HG02852 (cell line): ENCODE data around the gene MEA1.

Experiments
- ATAC-seq: cut with Tn5 transposase; IDR thresholded peaks from one replicate; pipeline ENCODE4 v1.9.1; 2021; ENCODE audit warnings: mild to moderate bottlenecking, moderate library complexity; ENCODE audit not compliant: unreplicated experiment

Gene MEA1

DNA sequence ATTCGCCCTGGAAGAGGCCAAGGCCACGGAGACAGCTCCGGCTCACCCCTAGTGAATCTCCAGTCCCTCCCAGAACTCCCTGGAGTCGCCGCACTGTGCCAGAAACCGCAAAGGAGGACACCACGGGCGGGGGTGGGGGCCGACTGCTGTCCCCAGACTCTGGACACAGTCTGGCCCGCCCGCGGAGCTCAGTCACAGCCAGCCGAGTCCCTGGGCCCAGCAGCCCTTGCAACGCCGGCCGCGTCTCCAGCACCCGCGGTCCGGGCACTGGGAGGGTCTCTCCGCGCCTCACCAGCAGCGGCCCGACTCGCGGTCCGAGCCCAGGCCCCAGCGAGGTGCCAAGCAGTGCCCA lies 35.3 kb downstream of the MEA1 start:
- peak; percentile 29 for ATAC-seq

DNA sequence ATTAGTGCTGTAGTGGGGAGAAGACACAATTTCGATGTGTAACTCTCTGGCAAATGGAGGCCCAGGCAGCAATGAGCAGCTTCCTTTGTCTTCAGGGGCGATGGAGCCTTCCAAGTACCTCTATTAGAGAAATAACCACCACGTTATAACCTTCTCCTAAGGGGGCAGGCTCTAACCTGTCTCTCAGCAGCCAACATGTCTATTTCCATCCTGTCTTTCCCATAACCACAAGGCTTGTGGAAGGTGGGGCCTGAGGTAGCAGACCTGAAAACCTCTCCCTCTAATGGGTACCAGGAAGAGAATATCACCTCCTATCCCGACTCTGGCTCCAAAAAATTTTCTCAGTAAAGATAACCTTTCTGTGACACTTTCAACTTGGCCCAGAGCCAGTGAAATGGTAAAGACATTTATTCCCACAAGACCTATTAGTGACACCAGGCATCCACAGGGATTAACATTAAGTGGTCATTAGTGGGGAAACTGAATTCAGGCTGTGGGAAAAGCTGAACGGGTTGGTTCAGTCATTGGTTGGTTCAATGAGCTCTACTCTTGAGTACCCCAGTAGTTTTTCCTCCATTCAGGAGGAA lies 38.7 kb downstream of the MEA1 start:
- no peak for ATAC-seq

DNA sequence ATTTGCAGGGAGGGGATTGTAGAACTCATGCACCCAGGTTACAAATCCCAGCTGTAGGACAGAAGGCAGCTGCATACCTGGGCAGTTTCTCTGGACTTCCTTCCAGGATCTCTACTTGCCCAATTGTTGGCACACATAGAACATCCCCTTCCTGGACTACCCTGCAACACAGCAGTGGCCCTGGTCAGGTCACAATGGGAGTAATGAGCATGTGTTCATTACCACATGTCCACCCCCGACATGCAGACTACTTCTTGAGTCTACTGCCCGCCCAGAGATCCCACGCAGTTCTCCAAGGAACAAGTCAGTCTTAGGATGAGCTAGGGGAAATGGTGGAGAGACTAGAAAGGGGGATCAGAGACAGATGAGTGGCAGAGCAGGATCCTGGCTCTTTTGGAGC lies 39.8 kb downstream of the MEA1 start:
- no peak for ATAC-seq

DNA sequence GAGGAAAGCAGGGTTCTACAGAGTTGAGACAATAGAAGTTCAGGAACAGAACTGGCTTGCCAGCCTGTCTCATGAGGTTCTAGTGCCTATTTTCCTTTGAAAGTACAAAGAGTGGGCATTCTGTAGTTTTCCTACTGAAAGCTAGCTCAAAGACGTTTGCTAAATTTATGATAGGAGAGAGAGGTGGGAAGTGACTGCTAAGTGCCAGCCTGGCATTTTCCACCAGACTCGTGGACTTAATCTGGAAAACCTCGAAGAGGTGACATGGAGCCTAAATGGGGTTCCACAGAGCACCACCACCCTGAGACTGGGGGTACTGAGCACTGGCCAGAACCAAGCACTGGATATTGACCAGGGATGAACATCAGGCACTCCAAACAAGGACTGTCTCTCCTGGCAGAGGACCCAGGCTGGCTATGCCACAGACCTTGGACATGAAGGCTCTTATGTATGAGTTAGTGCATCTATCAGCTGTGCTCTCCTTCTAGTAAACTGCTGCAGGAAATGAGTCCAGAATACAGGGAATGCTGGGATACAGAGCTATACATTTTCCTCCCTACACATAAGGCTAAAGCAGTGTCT lies 41.9 kb downstream of the MEA1 start:
- no peak for ATAC-seq

DNA sequence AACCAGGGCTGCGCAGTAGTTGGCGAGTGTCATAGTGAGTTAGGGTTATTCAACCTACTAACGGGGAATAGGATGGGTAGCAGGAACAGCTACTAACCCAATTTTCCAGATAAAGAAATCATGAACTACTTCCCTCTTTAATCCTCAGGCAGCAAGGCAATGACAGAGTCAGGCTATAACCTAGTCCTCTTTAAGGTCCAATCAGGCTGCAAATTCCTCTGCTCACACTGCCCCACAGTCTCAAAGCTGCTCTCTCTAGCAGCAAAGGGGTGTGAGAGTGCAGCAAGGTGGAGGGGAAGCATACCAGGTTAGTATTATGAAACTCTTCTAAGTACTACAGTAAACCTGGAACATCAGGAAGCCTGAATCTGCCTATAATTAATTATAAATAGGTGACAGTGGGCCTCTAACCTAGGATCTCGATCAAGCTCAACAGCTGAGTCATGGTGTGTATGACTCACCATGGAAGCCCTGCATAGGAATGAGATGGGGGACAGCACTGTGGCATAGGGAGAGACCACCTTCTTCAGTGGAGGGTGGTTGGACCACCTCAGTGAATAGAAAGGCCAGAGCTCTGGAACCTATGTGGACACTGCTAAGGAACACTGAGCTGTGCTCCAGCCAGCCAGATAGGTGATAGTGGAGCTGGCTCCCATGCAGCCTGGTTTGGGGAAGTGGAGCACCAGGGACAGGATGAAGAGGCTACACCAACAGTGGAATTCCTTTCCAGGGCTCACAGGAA lies 42.7 kb downstream of the MEA1 start:
- no peak for ATAC-seq

DNA sequence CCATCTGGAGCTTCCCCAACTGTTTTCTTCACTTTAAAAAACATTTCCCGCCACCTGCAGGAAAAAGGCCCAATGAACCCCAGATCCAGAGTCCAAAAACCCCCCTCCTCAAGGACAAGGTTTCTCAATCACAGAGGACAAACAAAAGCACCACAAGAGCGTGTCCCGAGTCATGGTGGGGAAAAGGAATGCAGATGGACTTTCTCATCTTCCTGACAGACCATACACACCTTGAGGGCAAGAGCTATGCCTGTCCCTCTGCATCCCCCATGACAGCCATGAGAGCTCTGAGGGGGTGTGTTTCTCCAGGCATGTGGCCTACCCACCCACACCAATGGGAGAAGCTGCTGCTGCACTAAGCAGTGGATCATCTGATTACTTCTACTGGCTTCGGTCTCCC lies 43.8 kb downstream of the MEA1 start:
- no peak for ATAC-seq

DNA sequence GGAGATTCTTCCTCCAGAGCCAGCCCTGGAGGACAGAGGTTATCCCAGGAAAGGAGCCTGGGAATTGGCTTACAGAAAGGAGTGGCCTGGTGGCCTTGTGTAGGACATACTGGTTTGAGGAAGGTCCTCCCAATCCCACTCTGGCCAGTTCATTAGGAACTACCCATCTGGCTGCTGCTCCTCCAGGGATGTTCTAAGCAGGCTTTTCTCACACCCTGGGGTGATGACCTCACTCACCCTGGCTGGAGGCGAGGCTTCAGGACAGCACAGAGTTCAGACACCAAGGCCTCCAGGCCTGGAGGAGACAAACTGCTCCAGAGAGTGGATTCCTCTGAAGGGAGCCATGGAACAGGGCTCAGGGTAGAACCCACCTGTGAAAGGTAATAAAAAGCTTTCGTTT lies 44.3 kb downstream of the MEA1 start:
- no peak for ATAC-seq

DNA sequence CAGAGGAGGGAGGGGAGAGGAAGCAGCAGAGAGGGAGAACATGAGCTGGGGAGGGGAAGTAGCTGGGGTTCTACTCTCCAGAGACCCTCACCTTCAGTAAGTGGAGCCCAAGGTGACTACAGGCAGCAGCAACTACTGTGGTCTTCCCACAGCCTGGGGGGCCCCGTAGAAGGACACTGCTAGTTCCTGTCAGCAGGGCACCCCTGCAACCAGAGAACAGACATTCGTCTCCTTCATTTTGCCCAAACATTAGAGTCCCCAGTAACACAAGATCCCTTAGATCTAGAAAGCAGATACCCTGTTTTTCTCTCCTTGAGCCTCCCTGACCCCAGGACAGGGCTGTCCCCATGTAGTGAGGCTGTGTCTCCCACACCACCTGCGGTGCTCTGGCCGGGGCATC lies 45.0 kb downstream of the MEA1 start:
- no peak for ATAC-seq

DNA sequence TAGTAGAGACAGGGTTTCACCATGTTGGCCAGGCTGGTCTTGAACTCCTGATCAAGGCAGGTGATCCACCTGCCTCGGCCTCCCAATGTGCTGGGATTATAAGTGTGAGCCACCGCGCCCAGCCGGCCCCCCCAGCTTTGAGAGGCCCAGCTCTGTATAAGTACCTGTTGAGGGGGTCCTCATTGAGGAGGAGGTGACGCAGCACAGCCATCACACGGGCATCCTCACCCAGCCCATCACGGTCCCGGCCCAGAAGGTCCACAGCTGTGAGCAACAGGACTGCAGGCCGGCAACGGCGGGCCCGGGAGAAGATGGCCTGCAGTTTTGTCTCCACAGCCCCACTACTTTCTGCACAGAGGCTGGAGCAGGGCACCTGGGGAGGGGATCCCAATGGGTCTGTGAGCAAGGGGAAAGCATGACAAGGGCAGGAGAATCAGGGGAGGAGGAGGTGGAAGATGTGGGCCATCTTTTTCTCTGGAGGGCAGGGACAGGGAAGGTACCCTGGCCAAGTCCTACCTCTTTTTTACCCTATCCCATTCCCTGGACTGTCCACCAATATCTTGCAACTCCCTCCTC lies 45.5 kb downstream of the MEA1 start:
- ATAC-seq: no peak

DNA sequence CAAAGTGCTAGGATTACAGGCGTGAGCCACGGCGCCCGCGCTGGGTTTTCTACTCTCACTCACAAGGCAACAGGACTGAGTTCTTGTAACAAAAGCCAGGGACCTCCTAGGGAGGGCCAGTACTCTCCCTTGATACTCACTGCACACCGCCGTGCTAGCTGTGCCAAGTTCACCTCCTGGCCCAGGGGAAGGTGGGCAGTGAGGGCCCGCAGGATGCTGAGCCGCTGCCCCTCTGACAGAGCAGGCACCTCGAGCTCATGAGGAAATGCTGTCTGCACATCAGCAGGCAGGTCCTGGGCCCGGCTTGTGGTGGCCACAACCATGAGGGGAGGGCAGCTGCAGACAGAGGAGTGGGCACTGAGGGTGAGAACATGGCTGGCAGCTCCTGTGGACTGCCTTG lies 46.5 kb downstream of the MEA1 start:
- no peak for ATAC-seq

DNA sequence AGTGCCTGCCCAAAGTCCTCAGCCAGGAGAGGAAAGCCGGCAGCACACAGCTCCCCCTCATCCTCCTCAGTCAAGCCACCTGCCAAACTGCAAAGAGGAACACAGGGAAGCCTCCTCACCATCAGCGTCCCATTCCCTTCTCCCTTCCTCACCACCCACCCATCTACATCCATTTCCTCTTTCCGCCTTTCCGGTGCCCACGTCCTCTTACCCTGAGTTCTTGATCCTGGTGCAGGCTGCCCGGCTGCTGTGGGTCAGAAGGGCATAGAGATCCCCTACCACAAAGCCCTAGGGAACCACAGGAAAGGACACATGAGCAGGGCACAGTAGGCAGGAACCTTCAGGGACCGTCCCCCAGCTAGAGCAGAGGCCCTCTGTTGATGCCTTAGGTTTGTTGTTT lies 47.2 kb downstream of the MEA1 start:
- ATAC-seq: no peak

DNA sequence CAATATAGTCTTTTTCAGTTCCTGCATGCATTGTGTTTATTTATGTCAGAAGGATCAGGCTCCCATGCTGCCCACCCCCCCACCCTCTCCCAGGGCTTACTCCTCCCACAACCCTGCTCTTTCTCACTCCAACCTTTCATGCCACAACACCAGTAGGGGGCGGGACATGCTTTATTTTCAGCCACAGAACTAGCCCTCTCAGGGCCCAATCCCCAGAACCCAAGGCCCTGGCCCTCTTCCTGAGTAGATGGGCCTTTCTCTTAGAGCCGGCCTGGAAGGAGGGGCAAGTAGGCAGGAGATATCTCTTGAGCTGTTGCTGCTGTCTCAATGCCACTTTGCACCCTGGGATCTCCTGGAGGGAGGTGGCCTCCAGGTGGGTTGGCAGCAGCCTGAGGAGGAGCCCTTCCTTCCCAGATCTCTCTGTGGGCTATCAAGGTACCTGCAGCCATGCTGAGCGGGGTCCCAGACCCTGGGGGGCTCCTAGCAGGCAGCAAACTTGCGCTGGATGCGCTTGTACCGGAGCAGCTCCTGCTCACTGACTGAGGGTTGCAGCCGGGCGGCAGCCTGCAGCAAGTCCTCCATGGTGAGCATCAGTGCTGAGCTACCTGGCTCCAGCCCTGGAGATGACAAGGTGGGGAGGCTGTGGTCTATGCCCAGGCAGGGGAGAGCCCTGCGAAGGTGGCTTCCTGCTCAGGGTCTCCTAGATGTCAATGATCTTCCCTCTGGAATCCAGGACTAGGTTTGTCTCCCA lies 49.7 kb downstream of the MEA1 start:
- no peak for ATAC-seq

DNA sequence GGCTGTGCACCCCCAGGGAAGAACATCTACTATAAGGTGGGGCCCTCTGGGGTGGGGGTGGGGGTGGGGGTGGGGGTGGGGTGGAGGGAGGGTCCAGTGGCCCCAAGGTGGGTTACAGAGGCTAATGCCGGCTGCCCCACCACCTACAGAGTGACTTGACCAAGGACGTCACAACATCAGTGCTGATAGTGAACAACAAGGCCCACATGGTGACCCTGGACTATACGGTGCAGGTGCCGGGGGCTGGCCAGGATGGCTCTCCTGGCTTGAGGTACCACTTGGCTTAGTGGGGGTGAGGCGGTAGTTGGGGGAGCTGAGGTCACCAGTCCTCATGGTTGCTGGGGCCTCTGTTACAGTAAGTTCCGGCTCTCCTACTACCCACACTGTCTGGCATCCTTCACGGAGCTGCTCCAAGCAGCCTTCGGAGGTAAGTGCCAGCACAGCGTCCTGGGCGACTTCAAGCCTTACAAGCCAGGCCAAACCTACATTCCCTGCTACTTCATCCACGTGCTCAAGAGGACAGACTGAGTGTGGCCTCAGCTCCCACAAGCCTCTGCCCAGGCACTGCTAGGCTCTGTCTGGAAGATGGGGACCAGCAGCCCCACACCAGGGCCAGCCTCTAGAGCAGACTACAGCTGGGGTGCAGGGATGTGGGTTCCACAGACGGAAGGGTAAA lies 50.4 kb downstream of the MEA1 start:
- ATAC-seq: no peak

DNA sequence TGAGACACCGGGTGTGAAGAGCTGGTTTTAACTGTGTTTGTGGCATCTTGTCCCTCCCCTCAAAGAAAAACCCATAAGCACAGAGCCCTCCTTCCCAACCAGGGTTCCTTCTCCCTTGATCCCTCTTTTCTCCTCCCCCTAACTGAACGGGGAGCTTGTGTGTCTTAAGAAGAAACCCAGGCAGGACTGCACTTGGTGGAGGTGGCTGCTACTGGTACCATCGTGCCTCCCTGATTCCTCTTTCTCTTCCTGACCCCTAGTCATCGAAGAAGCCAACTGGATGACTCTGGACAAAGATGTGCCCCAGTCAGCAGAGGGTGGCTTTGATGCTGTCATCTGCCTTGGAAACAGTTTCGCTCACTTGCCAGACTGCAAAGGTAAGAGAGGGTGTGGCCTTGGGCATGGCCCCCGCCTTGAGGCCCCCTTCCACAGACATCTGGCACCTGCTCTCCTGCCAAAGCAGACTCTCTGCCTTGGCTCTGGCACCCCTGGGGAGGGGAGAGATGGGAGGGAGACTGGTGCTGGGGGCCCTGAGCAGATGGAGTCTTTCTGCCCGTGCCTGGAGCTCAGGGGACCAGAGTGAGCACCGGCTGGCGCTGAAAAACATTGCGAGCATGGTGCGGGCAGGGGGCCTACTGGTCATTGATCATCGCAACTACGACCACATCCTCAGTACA lies 51.1 kb downstream of the MEA1 start:
- ATAC-seq: no peak

DNA sequence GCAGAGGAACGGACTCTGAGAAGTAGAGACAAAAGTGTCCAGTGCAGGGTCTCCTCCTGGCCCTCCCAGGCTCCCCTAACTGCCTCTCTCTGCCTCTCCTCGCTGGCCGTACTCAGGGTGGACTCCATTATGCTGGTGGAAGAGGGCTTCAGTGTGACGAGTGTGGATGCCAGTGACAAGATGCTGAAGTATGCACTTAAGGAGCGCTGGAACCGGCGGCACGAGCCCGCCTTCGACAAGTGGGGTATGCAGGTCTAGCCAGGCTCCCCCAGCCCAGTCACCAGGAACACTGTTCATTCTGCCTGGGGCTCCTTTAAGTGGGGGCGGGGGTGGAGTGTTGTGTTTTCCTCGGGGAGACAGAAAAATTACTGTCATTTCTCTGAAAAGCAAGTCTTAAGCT lies 51.6 kb downstream of the MEA1 start:
- no peak for ATAC-seq
